NCI-H2107 (cell line): ENCODE data around the gene CD209.

Source experiments
- DNase-seq: peaks from one replicate; lab custom pipeline; 2025; lab: John Stamatoyannopoulos, UW

The CD209 gene

GRCh38 chr19:7737215-7737614, 10.1 kb downstream of the CD209 start:
- no peak for DNase-seq

- DNase-seq: no peak
Measured at GRCh38 chr19:7736148-7736547, 11.2 kb downstream of the CD209 start.

GRCh38 chr19:7734220-7735203, 12.8 kb downstream of the CD209 start:
- DNase-seq: no peak

DNA sequence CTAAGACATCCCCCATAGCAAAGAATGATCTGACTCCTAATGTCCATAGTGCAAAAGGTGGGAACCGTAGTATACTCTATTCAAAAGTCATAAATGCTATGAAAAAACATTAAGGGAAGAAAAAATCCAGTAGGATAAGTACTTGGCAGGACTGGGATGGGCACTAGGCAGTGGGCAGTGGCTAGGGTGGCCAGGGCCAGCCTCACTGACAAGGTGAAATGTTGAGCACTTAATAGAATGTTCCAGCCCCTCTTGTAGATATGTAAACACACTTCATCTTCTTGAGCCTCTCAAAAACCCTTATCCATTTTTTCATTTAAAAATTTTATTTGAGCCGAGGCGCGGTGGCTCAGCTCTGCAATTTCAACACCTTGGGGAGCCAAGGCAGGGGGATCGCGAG, 14.0 kb downstream of the CD209 start:
- no peak for DNase-seq

DNA sequence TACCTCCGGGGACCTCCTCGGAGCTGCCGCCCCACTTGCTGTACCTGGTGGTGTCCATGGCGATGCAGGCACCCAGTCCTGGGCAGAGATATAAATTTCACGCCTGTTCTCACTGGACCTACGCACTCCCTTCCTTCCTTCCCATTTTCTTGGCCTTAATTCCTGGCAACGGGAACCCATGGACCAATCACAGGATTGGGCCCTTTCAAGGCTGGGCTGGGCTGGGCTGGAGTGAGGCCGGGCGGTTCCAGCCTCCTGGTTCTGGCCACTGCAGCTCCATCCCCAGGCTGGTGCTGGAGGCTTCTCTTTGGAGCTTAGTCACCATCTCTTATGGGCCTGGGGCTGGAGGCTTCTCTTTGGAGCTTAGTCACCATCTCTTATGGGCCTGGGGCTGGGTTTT, 15.3 kb downstream of the CD209 start, which contains the start of gene CLEC4G:
Gene CLEC4G, minus strand, starts transcription at position 66 of the 400 bp plus-strand sequence. Its CDS starts 8 bp downstream, at position 58.
- DNase-seq: no peak

GRCh38 chr19:7731615-7732014, 15.7 kb downstream of the CD209 start:
- no peak for DNase-seq

DNA sequence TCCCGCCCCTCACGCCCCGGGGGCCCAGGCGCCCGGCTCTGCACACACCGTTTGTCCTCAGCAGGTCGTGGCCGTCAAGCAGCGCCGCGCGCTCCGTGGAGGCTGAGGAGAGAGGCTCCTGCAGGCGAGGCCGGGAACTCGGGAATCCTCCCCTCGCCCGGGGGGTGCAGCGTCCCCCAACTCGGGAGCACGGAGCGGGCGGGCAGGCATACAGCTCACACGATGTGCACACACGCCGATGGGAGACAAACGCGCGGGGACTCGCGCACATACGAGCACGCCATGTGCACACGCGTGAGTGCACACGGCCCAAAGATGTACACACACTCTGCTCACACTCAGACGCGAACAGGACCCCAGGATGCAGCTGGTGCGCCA, 16.1 kb downstream of the CD209 start:
- no peak for DNase-seq

DNA sequence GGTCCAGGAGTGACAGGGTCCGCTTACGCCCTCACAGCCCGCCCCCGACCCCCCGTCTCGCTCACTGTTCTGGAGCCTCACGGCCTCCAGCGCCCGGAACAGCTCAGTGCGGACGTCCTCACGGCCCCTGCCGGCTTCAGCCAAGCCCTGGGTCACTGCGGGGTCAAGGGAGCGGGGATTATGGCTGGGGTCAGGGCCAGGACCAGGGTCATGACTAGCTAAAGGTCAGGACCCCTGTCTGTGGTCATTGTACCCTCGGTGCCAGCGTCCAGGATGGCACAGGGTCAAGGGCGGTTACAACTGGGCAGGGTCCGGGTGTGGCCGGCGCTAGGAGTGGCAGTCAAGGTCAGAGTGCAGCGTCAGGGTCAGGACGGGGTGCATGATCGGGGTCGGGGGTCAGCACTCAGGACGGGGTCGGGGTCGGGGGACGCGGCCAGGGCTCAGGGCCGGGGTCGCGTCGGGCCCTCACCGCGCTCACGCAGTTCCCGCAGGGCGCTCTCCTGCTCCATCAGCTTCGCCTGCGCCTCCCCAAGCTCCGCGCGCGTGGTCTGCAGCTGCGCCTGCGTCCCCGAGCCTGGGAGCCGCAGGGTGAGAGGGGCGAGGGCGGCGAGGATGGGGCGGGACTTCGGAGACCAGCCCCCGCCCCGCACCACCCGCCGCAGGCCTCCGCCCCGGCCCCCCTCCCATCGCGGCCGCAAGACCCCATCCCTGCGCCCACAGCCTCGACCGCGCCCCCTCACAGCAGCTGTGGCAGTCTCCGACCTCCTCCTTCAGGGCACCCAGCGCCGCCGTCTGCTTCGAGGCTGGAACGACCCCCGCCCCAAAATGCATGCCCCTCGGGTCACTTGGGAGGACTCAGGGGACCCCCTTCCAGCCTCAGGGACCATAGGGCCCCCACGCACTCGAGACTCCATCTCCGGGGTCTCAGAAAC, 16.8 kb downstream of the CD209 start:
- DNase-seq: no peak

GRCh38 chr19:7729831-7730285, 17.5 kb downstream of the CD209 start:
- no peak for DNase-seq

DNA sequence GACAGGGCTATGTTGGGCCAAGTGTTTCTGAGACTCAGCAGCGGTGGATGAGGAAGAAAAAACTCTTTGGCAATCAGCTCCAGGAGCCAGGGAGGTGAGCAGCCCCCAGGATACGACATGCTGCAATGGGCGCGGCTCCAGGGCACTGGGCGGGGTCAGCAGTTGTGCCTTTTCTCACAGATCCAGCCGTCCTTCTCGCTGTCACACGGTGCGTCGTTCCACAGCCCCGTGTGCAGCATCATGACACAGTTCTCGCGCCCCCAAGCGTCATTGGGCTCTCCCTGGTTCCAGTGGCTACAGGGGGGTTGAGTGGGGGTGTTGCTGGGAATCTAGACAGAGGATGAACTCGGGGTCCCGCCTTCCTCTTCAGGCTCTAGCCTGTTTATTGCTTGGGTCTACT, 18.1 kb downstream of the CD209 start:
- no peak for DNase-seq

GRCh38 chr19:7725791-7726190, 21.5 kb downstream of the CD209 start:
- DNase-seq: no peak

DNA sequence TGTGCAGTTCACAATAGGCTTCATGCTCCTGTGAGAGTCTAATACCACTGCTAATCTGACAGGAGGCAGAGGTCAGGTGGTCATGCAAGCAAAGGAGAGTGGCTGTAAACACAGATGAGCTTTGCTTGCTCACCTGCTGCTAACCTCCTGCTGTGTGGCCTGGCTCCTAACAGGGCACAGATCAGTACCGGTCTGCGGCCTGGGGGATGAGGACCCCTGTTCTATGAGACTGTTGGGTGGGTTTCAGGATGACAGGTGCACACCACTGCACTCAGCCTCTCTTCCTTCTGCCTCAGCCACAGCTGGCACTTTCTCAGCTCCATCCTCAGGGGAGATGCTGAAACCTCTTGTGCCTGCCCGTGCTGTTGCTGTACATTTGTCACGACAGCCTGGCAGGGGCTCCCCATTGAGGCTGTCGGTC, 25.1 kb downstream of the CD209 start:
- no peak for DNase-seq

DNA sequence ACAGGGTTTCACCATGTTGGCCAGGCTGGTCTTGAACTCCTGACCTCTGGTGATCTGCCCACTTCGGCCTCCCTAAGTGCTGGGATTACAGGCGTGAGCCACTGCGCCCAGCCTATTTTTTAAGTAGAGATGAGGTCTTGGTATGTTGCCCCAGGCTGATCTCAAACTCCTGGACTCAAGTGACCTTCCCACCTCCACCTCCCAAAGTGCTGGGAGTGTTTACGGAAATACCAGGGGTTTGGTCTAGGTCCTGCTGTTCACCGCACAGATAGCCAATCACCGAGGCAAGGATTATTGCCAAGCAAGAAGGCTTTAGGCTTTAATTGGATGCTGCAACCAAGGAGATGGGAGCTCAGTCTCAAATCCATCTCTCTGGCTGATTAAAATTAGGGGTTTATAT, 27.0 kb downstream of the CD209 start:
- no peak for DNase-seq

GRCh38 chr19:7718668-7719067, 28.7 kb downstream of the CD209 start:
- no peak for DNase-seq

- no peak for DNase-seq
Measured at GRCh38 chr19:7716762-7717161, 30.6 kb downstream of the CD209 start.

- no peak for DNase-seq
Measured at GRCh38 chr19:7715671-7716070, 31.7 kb downstream of the CD209 start.

- no peak for DNase-seq
Measured at GRCh38 chr19:7710616-7711015, 36.7 kb downstream of the CD209 start.

GRCh38 chr19:7709932-7710460, 37.3 kb downstream of the CD209 start:
- DNase-seq: no peak

GRCh38 chr19:7706955-7707456, 40.3 kb downstream of the CD209 start:
- no peak for DNase-seq

- DNase-seq: no peak
Measured at GRCh38 chr19:7706188-7706954, 41.0 kb downstream of the CD209 start.
